Chondrocyte (in vitro differentiated cells): ENCODE results near the gene HMGCS2. TPM values are rescaled to one million over a fixed set of nuclear protein-coding genes. Genes with fewer than 3 reads are reported as not detected.
"Not testable (repeated sequence)": the region's sequence is repeated elsewhere in the genome, so short reads cannot be mapped to it uniquely, and the experiment has no call there.

Experiments used
- DNase-seq: peaks from one replicate; pipeline ENCODE4 v3.0.0; 2021; ENCODE audit warnings: mixed read lengths, low spot score
- H3K27ac Mint-ChIP-seq: one replicate; pipeline ENCODE4 v1.8.0; 2021; ENCODE audit warnings: mild to moderate bottlenecking, moderate library complexity, mixed read lengths; ENCODE audit not compliant: unreplicated experiment
- H3K27me3 Mint-ChIP-seq: 2 replicates; pipeline ENCODE4 v1.8.0; 2021; ENCODE audit warnings: low read depth, mixed read lengths
- H3K36me3 Mint-ChIP-seq: 2 replicates; pipeline ENCODE4 v1.8.0; 2021; ENCODE audit warnings: low read depth, mixed read lengths
- H3K4me1 Mint-ChIP-seq: 2 replicates; pipeline ENCODE4 v1.8.0; 2021; ENCODE audit warnings: low read depth, mild to moderate bottlenecking, mixed read lengths
- H3K4me3 Mint-ChIP-seq: one replicate; pipeline ENCODE4 v1.8.0; 2021; ENCODE audit warnings: mild to moderate bottlenecking, moderate library complexity, mixed read lengths; ENCODE audit not compliant: unreplicated experiment
- H3K9me3 Mint-ChIP-seq: 2 replicates; pipeline ENCODE4 v1.8.0; 2021; ENCODE audit warnings: low read depth, mixed read lengths
- total RNA-seq: library from RNA; stranded (reverse); gene quantifications from 3 replicates; pipeline ENCODE4 v1.2.1, GENCODE V29; 2021
- TF ChIP-seq, protein P1 (sequence below): fragments of 200-600 bp; sonication (generic); IDR thresholded peaks from 2 replicates; pipeline ENCODE4 v1.5.0; 2021; ENCODE audit warnings: antibody characterized with exemption, mild to moderate bottlenecking, moderate library complexity

HMGCS2 gene
- total RNA-seq, 1 donor from 2014 or later: not detected

DNA sequence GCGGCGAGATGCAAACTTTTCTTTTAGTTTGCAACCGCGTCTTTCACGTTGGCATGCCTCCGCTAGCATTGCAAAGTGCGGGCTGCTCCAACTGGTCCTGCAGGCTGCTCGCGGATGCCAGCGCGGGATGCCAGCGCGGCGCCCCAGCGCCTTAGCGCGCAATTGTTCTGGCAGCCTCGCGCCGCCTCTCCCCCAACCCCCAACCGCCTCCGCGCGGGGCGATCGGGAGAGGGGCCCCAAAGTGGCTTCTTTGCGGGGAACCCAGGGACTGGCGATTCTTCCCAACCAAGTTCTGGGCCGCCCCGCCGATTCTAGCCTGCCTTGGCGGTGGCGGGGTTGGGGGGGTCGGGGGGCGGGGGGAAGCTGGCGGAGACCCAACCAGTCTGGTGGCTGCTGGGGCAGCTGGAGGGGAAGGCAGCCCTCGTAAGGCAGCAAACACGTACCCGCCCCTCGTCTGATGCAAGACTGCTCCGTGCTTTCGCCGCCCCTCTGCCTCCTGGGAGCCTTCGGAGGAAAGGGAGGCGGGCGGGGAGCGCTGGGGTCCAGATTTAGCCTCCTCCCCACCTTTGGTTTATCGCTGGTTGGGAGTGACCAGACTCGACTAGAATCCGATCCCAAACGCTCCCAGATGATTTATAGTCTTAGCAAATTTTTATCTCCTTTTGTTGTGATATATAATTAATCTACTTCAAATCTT, 56.2 kb downstream of the HMGCS2 start:
- DNase-seq: no peak
- H3K36me3 Mint-ChIP-seq: peaks cover under 1% of the 10 kb centered on the region
- H3K27me3 Mint-ChIP-seq: no peaks in the 10 kb centered on the region
- TF ChIP-seq, protein P1, sequence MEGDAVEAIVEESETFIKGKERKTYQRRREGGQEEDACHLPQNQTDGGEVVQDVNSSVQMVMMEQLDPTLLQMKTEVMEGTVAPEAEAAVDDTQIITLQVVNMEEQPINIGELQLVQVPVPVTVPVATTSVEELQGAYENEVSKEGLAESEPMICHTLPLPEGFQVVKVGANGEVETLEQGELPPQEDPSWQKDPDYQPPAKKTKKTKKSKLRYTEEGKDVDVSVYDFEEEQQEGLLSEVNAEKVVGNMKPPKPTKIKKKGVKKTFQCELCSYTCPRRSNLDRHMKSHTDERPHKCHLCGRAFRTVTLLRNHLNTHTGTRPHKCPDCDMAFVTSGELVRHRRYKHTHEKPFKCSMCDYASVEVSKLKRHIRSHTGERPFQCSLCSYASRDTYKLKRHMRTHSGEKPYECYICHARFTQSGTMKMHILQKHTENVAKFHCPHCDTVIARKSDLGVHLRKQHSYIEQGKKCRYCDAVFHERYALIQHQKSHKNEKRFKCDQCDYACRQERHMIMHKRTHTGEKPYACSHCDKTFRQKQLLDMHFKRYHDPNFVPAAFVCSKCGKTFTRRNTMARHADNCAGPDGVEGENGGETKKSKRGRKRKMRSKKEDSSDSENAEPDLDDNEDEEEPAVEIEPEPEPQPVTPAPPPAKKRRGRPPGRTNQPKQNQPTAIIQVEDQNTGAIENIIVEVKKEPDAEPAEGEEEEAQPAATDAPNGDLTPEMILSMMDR: peak; percentile 16
- peaks cover 39% of the 10 kb centered on the region for H3K4me1 Mint-ChIP-seq
- H3K4me3 Mint-ChIP-seq: peak overlapping the region; percentile 97
- peak overlapping the region; percentile 99 for H3K27ac Mint-ChIP-seq
- no peaks in the 10 kb centered on the region for H3K9me3 Mint-ChIP-seq

DNA sequence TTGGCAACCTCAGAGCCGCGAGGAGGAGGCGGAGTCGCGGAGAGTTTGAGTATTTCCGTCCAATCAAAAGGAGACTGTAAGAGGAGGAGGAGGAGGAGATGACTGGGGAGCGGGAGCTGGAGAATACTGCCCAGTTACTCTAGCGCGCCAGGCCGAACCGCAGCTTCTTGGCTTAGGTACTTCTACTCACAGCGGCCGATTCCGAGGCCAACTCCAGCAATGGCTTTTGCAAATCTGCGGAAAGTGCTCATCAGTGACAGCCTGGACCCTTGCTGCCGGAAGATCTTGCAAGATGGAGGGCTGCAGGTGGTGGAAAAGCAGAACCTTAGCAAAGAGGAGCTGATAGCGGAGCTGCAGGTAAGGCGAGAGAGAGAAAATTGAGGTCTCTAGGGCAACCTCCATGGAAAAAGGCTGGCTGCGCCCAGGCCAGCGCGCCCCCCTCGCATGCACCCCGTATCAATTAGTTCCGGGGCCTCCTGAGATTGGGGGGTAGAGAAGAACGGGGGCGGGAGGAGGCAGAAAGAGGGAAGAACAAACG, 56.8 kb downstream of the HMGCS2 start, which contains the start of gene PHGDH:
Gene PHGDH (plus strand): TSS at position 131 of the 538 bp plus-strand sequence. CDS start 89 bp downstream, at position 220.
- peaks cover 38% of the 10 kb centered on the region for H3K4me1 Mint-ChIP-seq
- peaks cover 2% of the 10 kb centered on the region for H3K36me3 Mint-ChIP-seq
- TF ChIP-seq, protein P1: no peak

DNA sequence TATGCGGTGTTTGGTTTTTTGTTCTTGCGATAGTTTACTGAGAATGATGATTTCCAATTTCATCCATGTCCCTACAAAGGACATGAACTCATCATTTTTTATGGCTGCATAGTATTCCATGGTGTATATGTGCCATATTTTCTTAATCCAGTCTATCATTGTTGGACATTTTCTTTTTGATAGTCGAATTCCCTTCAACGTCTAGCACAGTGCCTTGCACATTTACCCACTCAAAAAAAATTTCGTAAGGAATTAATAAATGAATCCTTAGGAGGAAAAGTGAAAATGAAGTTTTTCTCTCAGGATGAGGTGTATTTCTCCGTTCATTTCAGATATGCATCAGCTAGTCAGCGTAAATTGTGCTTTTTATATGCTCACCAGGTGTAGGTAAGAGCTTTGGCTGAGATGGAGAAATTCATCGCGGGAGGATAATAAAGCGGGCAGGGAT, 57.3 kb downstream of the HMGCS2 start:
- H3K36me3 Mint-ChIP-seq, DNase-seq, H3K27me3 Mint-ChIP-seq, H3K9me3 Mint-ChIP-seq: not testable (repeated sequence)
- peak overlapping the region; percentile 97 for H3K4me3 Mint-ChIP-seq
- peaks cover 34% of the 10 kb centered on the region for H3K4me1 Mint-ChIP-seq
- H3K27ac Mint-ChIP-seq: peak overlapping the region; percentile 97

More for the DNA sequence above, 56.8 kb downstream of the HMGCS2 start, which contains the start of gene PHGDH:
- no peak for DNase-seq
- H3K9me3 Mint-ChIP-seq: peaks cover 2% of the 10 kb centered on the region
- H3K27ac Mint-ChIP-seq: peak within 1 kb of the TSS; percentile 99
- no peaks in the 10 kb centered on the region for H3K27me3 Mint-ChIP-seq
- peak within 1 kb of the TSS; percentile 97 for H3K4me3 Mint-ChIP-seq

DNA sequence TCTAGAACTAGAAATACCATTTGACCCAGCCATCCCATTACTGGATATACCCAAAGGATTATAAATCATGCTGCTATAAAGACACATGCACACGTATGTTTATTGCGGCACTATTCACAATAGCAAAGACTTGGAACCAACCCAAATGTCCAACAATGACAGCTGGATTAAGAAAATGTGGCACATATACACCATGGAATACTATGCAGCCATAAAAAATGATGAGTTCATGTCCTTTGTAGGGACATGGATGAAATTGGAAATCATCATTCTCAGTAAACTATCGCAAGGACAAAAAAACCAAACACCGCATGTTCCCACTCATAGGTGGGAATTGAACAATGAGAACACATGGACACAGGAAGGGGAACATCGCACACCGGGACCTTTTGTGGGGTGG, 62.1 kb downstream of the HMGCS2 start:
- not testable (repeated sequence) for H3K9me3 Mint-ChIP-seq, H3K4me3 Mint-ChIP-seq, DNase-seq, H3K27ac Mint-ChIP-seq, H3K36me3 Mint-ChIP-seq, H3K4me1 Mint-ChIP-seq, H3K27me3 Mint-ChIP-seq

DNA sequence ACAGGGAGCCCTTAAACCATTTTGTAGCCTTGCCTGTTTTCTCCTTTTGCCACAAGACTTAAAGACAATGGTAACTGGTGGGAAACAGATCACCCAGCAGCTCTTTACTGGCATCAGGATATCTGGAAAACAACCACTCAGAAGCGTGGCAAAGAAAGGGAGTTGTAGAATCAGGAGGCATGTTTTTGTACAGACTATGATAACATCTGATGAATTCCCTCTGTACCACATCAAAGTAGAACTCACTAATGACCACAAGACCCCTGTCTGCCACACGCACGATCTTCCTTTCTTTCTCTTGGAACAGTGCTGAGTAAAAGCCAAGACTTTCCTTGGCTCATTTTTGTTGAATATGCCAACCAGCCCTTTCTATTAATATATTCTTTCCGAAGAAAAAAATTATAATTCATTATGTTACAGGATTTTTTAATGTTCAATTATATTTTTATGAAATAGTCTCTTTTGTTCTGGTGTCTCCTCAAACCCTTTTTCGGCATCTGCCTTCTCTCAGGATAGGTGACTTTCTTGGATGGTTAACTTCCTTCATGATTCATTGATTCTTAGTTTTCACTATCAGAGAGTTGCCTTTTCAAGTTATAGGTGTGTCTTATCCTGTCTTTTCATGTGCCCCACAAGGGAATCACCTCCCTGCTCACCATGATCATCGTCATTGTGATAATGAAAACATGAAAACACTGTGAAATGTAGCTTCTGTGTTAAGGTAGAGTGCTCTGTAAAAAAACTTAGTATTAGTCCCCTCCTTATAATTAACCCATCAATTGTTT, 64.8 kb downstream of the HMGCS2 start:
- H3K36me3 Mint-ChIP-seq: peaks cover 11% of the 10 kb centered on the region
- H3K4me1 Mint-ChIP-seq: no peaks in the 10 kb centered on the region
- H3K27me3 Mint-ChIP-seq: peaks cover 15% of the 10 kb centered on the region
- TF ChIP-seq, protein P1: no peak
- peaks cover 15% of the 10 kb centered on the region for H3K9me3 Mint-ChIP-seq
- DNase-seq: no peak
- no peak overlapping the region for H3K4me3 Mint-ChIP-seq
- H3K27ac Mint-ChIP-seq: no peak overlapping the region

DNA sequence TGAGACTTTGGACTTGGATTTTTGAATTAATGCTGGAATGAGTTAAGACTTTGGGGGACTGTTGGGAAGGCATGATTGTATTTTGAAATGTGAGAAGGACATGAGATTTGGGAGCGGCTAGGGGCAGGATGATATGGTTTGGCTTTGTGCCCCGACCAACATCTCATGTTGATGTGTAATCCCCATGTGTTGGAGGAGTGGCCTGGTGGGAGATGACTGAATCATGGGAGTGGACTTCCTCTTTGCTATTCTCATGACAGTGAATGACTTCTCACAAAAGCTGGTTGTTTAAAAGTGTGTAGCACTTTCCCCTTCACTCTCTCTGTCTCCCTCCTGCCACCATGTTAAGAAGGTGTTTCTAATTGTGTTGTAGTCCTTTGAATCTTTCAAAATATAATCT, 66.3 kb downstream of the HMGCS2 start:
- no peak overlapping the region for H3K27ac Mint-ChIP-seq

More for the DNA sequence above, 66.3 kb downstream of the HMGCS2 start:
- DNase-seq: no peak
- Mint-ChIP-seq H3K27me3 (peaks cover 15% of the 10 kb centered on the region), H3K4me1 (no peaks in the 10 kb centered on the region), H3K9me3 (peaks cover 15% of the 10 kb centered on the region), H3K4me3 (no peak overlapping the region), H3K36me3 (peaks cover 11% of the 10 kb centered on the region)
- TF ChIP-seq, protein P1: no peak
